Brain microvascular endothelial cell (primary cell): ENCODE measurements around the gene PIM3.
"Not testable (repeated sequence)": the region's sequence is repeated elsewhere in the genome, so short reads cannot be mapped to it uniquely, and the experiment has no call there.

Experiments used
- DNase-seq: peaks from one replicate; pipeline ENCODE4 v3.0.0-alpha.2; 2020
- H3K27ac ChIP-seq: fragments of 250-450 bp; sonication (Bioruptor Pico); 2 replicates; pipeline ENCODE4 v1.5.1; 2020; ENCODE audit warnings: mild to moderate bottlenecking, moderate library complexity
- H3K27me3 ChIP-seq: fragments of 250-450 bp; sonication (Bioruptor Pico); replicated peaks from 2 replicates; pipeline ENCODE4 v1.5.1; 2020; ENCODE audit warnings: mild to moderate bottlenecking
- H3K36me3 ChIP-seq: fragments of 250-450 bp; sonication (Bioruptor Pico); replicated peaks from 2 replicates; pipeline ENCODE4 v1.5.1; 2020; ENCODE audit warnings: mild to moderate bottlenecking
- H3K4me3 ChIP-seq: 2 replicates; pipeline ENCODE4 v1.5.1; 2011; ENCODE audit warnings: low read depth, mild to moderate bottlenecking, control low read depth, low read length, moderate library complexity
- in situ Hi-C: cut with HindIII; loops from 2 replicates; pipeline ENCODE4 v1.10.0; 2017; ENCODE audit warnings: low sequenced_read_pairs, low pct_ligation_motif_present
- TF ChIP-seq, protein P1 (sequence below): IDR thresholded peaks from 2 replicates; pipeline ENCODE4 v1.5.1; 2011; ENCODE audit warnings: low read depth, mild to moderate bottlenecking, moderate library complexity, low read length, control low read depth, inconsistent platforms; ENCODE audit errors: missing control alignments

Gene PIM3

GRCh38 chr22:49944399-49944891 is 16.1 kb upstream of the PIM3 start:
- no peak overlapping the region for H3K4me3 ChIP-seq
- no peaks in the 10 kb centered on the region for H3K27me3 ChIP-seq
- no peak overlapping the region for H3K27ac ChIP-seq
- in situ Hi-C loops = no loop called here
- TF ChIP-seq, protein P1, sequence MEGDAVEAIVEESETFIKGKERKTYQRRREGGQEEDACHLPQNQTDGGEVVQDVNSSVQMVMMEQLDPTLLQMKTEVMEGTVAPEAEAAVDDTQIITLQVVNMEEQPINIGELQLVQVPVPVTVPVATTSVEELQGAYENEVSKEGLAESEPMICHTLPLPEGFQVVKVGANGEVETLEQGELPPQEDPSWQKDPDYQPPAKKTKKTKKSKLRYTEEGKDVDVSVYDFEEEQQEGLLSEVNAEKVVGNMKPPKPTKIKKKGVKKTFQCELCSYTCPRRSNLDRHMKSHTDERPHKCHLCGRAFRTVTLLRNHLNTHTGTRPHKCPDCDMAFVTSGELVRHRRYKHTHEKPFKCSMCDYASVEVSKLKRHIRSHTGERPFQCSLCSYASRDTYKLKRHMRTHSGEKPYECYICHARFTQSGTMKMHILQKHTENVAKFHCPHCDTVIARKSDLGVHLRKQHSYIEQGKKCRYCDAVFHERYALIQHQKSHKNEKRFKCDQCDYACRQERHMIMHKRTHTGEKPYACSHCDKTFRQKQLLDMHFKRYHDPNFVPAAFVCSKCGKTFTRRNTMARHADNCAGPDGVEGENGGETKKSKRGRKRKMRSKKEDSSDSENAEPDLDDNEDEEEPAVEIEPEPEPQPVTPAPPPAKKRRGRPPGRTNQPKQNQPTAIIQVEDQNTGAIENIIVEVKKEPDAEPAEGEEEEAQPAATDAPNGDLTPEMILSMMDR = no peak
- no peaks in the 10 kb centered on the region for H3K36me3 ChIP-seq
- DNase-seq = no peak

- DNase-seq, H3K27me3 ChIP-seq, H3K36me3 ChIP-seq, H3K27ac ChIP-seq, in situ Hi-C loops, H3K4me3 ChIP-seq: not testable (repeated sequence)
Observed at GRCh38 chr22:49945042-49945794, 15.4 kb upstream of the PIM3 start.

DNA sequence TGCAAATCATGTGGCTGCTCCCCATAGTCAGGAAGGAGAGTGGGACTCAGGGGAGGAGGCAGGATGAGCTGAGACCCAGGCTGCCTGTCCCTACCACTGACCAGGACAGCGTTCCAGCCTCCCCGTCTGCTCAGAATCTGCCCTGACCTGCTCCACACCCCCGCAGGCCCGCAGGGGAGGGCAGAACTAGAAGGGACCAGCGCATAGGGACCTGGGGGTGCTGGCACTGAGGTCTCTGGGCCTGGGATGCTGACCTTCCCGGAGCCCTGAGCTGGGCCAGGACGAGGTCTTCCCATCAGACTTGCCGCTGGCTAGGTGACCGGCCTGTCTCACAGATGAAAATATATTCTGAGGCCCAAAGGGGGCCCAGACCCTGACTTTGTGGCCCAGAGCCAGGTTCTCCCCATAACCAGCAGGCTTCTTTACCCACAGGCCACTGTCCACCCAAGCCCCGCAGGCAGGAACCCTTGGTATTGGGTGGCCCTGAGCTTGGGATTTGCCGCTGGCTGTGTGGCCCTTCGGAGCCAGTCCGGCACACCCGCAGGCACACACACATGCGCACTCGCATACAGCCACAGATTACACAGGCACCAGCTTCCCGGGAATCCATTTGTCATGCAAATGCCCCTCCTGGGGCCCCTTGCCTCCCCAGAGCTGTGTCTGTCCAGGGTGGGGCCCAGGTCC is 13.8 kb upstream of the PIM3 start:
- no peak overlapping the region for H3K4me3 ChIP-seq
- H3K27ac ChIP-seq = no peak overlapping the region
- DNase-seq = no peak
- TF ChIP-seq, protein P1 = no peak
- in situ Hi-C loops = no loop called here
- H3K36me3 ChIP-seq = no peaks in the 10 kb centered on the region
- H3K27me3 ChIP-seq = no peaks in the 10 kb centered on the region

- H3K4me3 ChIP-seq = no peak overlapping the region
- TF ChIP-seq, protein P1 = no peak
- H3K36me3 ChIP-seq = no peaks in the 10 kb centered on the region
- H3K27me3 ChIP-seq = no peaks in the 10 kb centered on the region
- DNase-seq = no peak
- in situ Hi-C loops = no loop called here
- H3K27ac ChIP-seq = no peak overlapping the region
Observed at GRCh38 chr22:49947296-49947622, 13.3 kb upstream of the PIM3 start.

DNA sequence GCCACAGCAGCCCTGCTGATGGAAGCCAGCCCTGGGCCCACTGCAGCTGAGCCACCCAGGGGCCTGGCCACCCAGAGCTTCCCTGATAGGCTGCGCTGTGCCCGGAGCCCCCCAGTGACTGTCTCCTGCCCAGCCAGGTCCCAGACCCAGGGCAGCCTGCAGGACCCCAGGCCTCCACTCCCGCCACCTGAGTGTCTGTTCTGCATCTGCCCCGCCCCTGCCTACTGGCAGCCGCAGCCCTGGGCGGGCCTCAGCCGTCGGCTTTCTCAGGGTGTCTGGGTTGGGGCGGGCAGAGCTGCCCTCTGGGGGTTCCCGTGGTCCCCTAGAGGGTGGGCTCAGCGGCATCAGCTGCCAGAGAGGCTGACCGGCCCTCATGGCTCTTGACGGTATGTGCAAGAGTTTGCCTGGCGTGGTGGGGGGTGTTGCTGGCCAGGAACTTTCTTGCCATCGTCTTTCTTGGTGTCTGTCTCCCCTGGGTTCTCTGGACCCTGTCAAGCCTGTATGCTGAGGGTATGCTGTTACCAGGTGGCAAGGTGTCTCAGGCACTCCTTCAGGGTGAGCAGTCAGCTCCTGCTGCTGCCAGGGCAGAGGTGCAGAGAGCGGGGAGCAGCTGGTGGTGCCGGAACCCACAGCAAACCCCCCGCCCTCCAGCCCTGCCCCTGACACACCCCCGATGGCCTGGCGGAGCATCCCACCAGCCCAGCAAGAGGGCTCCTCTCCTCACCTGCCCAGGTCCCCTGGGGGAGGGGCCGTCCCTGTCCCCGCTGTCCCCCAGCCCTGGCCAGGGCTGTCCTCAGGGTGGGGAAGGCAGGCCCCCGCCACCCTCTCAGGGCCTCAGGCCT is 12.2 kb upstream of the PIM3 start:
- DNase-seq = no peak
- Histone ChIP-seq H3K4me3 (no peak overlapping the region), H3K27me3 (no peaks in the 10 kb centered on the region), H3K36me3 (no peaks in the 10 kb centered on the region), H3K27ac (no peak overlapping the region)
- in situ Hi-C loops = no loop called here
- TF ChIP-seq, protein P1 = no peak
